GM21447 (cell line): Measurements from ENCODE around the gene KIF7.
"Not testable (repeated sequence)": the region's sequence is repeated elsewhere in the genome, so short reads cannot be mapped to it uniquely, and the experiment has no call there.

Source experiments
- ATAC-seq: cut with Tn5 transposase; IDR thresholded peaks from one replicate; pipeline ENCODE4 v1.9.1; 2021; ENCODE audit not compliant: unreplicated experiment

The KIF7 gene

GRCh38 chr15:89625716-89626115 is 29.6 kb downstream of the KIF7 start:
- ATAC-seq: no peak

- ATAC-seq: no peak
Observed at GRCh38 chr15:89623165-89623564, 32.1 kb downstream of the KIF7 start.

- no peak for ATAC-seq
Observed at GRCh38 chr15:89621547-89621946, 33.7 kb downstream of the KIF7 start.

DNA sequence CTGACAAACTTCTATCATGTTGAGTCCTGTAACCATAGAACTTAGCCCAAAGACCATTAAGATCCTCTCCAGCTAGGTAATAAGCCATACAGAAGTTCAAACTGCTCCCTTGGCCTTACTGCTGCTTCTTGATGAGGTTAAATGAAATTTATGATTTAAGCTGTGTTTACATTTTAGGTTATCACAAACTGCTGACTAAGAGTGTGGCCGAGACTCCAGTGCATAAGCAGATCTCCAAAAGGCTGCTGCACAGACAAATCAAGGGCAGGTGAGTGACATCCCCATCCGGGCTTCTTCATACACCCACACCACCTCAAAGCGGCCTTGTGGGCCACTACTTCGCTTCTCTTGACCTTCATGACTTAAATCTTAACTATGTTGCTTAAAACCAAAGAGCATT is 39.0 kb downstream of the KIF7 start:
- no peak for ATAC-seq

DNA sequence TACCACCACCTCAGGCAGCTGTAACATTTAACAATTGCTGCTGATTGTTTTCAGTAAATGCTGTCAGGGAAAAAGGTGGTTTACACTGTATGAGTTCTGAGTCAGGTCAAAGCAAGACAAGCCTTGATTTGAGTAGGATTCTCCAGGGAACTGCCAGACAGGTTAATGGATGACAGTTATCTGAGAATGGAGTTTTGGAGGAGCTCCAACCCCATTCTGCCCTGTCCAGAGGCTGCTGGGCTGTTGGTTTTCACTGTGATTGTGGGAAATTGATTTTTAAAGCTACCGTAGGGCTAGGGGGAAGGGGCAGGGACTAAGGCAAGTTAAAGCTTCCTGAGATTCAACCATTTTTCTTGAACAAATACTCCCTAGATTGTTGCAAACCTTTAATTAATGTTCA is 40.1 kb downstream of the KIF7 start:
- ATAC-seq: no peak

DNA sequence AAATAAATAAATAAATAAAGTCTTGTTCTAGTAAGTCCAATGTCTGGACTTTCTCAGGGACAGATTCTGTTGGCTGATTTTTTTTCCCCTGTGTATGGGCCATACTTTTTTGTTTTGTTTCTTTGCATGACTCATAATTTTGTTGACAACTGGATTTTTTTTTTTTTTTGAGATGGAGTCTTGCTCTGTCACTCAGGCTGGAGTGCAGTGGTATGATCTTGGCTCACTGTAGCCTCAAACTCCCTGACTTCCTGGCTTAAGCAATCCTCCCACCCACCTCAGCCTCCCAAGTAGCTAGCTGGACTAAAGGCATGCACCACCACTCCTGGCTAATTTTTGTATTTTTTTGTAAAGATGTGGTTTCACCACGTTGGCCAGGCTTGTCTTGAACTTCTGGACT is 41.1 kb downstream of the KIF7 start:
- no peak for ATAC-seq

GRCh38 chr15:89613031-89613430 is 42.2 kb downstream of the KIF7 start:
- ATAC-seq: no peak

GRCh38 chr15:89611317-89611716 is 44.0 kb downstream of the KIF7 start:
- no peak for ATAC-seq

DNA sequence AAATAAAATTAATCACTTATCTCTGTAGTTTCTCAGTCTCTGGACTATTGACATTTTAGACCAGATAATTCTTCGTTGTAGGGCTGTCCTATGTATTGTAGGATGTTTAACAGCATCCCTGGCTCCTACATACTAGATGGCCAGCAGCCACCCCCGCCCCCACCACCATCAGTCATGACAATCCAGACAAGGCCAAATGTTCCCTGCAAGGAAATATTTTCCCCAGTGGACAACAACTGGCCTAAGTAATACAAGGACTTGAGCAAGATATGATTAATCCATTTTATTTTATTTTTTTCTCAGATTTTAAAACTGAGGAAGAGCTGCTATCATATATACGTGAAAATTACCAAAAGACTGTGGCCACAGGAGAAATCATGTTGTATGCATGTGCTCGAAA is 56.2 kb downstream of the KIF7 start:
- no peak for ATAC-seq

- no peak for ATAC-seq
Observed at GRCh38 chr15:89593018-89593417, 62.2 kb downstream of the KIF7 start.

DNA sequence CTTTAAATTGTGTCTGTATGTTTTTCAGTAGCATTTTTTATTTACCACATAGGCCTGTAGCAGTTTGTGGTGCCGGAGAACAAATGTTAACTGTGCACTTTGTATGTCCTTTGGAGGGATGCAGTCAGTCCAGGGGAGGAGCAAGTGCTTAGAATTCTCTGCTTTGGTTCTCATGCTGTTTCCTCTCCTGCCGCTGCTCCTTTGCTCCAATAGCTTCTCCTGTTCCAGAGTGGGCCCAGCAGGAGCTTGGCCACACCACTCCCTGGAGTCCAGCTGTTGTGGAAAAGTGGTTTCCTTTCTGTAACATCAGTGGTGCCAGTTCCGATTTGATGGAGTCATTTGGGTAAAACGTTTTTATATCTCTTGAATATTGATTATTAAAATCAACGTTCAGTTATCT is 63.4 kb downstream of the KIF7 start:
- ATAC-seq: no peak

GRCh38 chr15:89587955-89588354 is 67.3 kb downstream of the KIF7 start:
- ATAC-seq: no peak

- ATAC-seq: no peak
Observed at GRCh38 chr15:89586651-89587050, 68.6 kb downstream of the KIF7 start.

DNA sequence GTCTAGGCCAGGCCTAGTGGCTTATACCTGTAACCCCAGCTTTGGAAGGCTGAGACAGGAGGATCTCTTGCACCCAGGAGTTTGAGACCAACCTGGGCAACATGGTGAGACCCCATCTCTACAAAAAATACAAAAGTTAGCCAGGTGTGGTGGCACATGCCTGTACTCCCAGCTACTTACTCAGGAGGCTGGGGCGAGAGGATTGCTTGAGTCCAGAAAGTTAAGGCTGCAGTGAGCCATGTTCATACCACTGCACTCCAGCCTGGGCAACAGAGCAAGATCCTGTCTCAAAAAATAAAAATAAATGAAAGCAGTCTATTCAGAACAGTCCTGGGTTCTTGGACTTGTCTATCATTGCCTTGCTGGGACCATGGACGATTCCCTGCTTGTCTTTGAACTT is 74.5 kb downstream of the KIF7 start:
- ATAC-seq: not testable (repeated sequence)

DNA sequence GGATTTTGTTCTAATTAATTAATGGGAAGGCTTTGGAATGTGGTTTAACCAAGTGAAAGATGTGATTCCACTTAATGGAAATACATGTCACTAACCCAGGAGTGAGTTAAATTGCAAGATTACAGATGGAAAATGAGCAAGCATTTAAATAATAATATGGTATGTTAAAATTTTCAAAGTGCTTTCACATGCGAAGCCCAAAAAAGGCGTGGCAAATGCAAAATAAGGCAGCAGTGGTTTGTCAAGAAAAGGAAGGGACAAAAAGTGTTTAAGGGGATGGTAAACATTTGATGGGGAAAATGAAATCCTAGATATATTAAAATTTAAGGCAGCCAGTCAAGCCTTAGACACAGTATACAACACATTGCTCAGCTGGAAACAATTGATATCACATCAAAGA is 77.1 kb downstream of the KIF7 start:
- no peak for ATAC-seq
